Prostate gland (tissue), 2 donors: Measurements from ENCODE around the gene ALDH3B1.

Experiments
- POLR2AphosphoS5 ChIP-seq: sonication (generic); formaldehyde crosslinking; IDR thresholded peaks from one replicate; pipeline ENCODE4 v1.6.1; 2017; ENCODE audit warnings: antibody characterized with exemption
- TF ChIP-seq, protein P1 (sequence below), 4 experiments: fragments of 200-600 bp in 2 of 4; fragments of 450-650 bp in 2 of 4; sonication (generic) in 2 of 4; IDR thresholded peaks; 1 replicate in 3 of 4; 2 replicates in 1 of 4; pipeline ENCODE4 v1.5.1; 2016 to 2019; ENCODE audit warnings: antibody characterized with exemption in 4 of 4, mild to moderate bottlenecking in 2 of 4, moderate library complexity in 2 of 4

DNA sequence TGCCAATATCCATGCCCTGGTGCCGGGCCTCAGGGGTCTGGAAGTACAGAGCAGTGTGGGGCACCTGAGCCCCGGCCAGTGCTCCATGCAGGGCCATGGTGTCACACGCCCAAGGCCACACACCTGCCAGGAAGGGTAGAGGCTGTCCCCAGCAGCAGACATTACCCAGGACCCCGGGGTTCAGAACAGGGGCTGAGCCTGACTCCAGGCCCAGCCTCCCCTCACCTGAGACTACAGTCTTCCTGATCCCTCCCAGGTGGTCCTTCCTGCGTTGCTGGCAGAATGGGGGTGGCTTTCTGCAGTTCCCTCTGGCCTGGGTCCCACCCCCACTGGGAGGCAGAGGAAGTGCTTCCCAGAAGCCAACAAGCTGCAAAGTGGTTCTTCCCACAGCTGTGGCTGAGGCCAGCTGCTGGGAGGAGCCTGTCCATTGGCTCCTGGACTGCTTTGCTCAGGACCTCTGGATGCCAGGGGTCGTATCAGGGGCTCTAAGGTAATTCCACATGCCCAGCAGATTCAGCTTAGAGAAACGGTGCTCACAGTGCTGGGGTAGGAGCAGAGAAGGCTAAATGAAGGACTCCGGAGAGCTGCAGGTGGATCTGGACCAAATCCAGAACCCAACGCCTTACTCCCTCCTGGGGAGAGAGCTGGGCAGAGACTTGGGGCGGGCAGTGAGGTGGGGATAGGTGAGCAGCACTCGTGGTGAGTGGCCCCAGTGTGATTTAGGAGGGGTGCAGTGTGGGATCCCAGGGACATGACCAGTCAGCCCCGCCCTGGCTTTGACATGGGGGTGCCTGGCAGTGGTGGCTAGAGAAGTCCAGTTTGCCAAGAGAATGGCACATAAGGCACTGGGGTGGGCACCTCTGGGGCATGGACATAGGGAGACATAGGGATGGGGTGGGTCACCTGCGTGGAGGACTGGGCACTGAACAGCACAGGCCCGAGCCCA lies 41.3 kb downstream of the ALDH3B1 start:
- TF ChIP-seq POLR2AphosphoS5, result no peak
- TF ChIP-seq, protein P1, sequence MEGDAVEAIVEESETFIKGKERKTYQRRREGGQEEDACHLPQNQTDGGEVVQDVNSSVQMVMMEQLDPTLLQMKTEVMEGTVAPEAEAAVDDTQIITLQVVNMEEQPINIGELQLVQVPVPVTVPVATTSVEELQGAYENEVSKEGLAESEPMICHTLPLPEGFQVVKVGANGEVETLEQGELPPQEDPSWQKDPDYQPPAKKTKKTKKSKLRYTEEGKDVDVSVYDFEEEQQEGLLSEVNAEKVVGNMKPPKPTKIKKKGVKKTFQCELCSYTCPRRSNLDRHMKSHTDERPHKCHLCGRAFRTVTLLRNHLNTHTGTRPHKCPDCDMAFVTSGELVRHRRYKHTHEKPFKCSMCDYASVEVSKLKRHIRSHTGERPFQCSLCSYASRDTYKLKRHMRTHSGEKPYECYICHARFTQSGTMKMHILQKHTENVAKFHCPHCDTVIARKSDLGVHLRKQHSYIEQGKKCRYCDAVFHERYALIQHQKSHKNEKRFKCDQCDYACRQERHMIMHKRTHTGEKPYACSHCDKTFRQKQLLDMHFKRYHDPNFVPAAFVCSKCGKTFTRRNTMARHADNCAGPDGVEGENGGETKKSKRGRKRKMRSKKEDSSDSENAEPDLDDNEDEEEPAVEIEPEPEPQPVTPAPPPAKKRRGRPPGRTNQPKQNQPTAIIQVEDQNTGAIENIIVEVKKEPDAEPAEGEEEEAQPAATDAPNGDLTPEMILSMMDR (IDR thresholded peaks at IDR 0.05), result no peak
